Osteocyte (in vitro differentiated cells): ENCODE data around the gene RPP30. TPM values are rescaled to one million over a fixed set of nuclear protein-coding genes. Genes with fewer than 3 reads are reported as not detected.

ENCODE experiments used
- DNase-seq: peaks from one replicate; pipeline ENCODE4 v3.0.0; 2021; ENCODE audit warnings: mixed read lengths; ENCODE audit not compliant: unreplicated experiment; ENCODE audit errors: extremely low spot score
- H3K27ac Mint-ChIP-seq: one replicate; pipeline ENCODE4 v1.8.0; 2021; ENCODE audit warnings: mild to moderate bottlenecking, mixed read lengths; ENCODE audit not compliant: unreplicated experiment
- H3K27me3 Mint-ChIP-seq: one replicate; pipeline ENCODE4 v1.8.0; 2021; ENCODE audit warnings: mixed read lengths; ENCODE audit not compliant: unreplicated experiment
- H3K36me3 Mint-ChIP-seq: one replicate; pipeline ENCODE4 v1.8.0; 2021; ENCODE audit warnings: mixed read lengths; ENCODE audit not compliant: unreplicated experiment
- H3K4me1 Mint-ChIP-seq: one replicate; pipeline ENCODE4 v1.8.0; 2021; ENCODE audit warnings: mixed read lengths; ENCODE audit not compliant: unreplicated experiment
- H3K4me3 Mint-ChIP-seq: one replicate; pipeline ENCODE4 v1.8.0; 2021; ENCODE audit warnings: mild to moderate bottlenecking, moderate library complexity, mixed read lengths; ENCODE audit not compliant: unreplicated experiment
- H3K9me3 Mint-ChIP-seq: one replicate; pipeline ENCODE4 v1.8.0; 2021; ENCODE audit warnings: mixed read lengths; ENCODE audit not compliant: unreplicated experiment
- long read RNA-seq: library from polyadenylated mRNA; unstranded; transcript quantifications from one replicate; pipeline ENCODE4 v2.0.0, GENCODE V29; 2021
- total RNA-seq: library from RNA; stranded (reverse); gene quantifications from 2 replicates; pipeline ENCODE4 v1.2.1, GENCODE V29; 2021
- TF ChIP-seq, protein P1 (sequence below): fragments of 200-600 bp; sonication (generic); IDR thresholded peaks from 2 replicates; pipeline ENCODE4 v1.5.0; 2021; ENCODE audit warnings: antibody characterized with exemption, mild to moderate bottlenecking, moderate library complexity

Gene RPP30
- 31.8 and 32.8 TPM in 2 replicates for total RNA-seq
- long read RNA-seq, transcript RPP30-202 (11 exons, 2,589 nt) = major isoform, 24 of 66 reads
- long read RNA-seq, partial matches to known transcripts = 0 of 66 reads
- long read RNA-seq, other reads (novel, unspliced or antisense) = 42 of 66 reads

DNA sequence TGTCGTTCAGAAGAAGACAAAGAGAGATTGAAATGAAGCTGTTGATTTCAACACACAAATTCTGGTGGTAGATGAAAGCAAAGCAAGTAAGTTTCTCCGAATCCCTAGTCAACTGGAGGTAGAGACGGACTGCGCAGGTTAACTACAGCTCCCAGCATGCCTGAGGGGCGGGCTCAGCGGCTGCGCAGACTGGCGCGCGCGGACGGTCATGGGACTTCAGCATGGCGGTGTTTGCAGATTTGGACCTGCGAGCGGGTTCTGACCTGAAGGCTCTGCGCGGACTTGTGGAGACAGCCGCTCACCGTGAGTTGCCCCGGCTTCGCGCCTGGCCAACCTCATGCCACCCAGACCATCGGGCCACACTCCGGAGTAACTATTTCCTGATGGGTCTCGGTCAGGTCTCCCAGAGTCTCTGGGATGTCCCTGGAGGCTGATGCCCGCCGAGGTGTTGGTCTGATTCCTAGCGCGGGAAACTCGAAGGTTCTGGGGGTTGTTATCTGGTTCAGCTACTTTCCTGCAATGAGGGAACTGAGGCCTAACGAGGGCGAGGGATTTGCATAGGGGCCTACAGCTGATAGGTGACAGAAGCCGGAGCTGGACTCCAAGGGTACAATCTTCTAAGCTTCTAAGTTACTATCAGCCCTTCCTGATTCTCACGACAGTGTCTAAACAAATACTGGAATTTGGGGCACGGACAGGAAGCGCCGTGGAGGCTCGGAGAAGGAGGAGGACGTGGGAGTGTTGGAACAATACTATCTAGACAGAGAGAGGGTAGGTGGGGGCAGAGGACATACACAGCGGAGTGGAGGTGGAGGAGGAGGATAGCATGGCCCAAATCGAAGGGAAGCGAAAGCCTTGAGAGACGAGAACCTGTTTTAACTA lies at the start of gene RPP30:
Gene RPP30 (plus strand): TSS at position 209 of the 882 bp plus-strand sequence. CDS start 13 bp downstream, at position 222.
- H3K9me3 Mint-ChIP-seq = peaks cover 8% of the 10 kb centered on the region
- peaks cover 28% of the 10 kb centered on the region for H3K27me3 Mint-ChIP-seq
- DNase-seq = peak; percentile 91
- H3K4me3 Mint-ChIP-seq = peak within 1 kb of the TSS; percentile 99
- H3K36me3 Mint-ChIP-seq = peaks cover 8% of the 10 kb centered on the region
- peak within 1 kb of the TSS; percentile 89 for H3K27ac Mint-ChIP-seq
- TF ChIP-seq, protein P1, sequence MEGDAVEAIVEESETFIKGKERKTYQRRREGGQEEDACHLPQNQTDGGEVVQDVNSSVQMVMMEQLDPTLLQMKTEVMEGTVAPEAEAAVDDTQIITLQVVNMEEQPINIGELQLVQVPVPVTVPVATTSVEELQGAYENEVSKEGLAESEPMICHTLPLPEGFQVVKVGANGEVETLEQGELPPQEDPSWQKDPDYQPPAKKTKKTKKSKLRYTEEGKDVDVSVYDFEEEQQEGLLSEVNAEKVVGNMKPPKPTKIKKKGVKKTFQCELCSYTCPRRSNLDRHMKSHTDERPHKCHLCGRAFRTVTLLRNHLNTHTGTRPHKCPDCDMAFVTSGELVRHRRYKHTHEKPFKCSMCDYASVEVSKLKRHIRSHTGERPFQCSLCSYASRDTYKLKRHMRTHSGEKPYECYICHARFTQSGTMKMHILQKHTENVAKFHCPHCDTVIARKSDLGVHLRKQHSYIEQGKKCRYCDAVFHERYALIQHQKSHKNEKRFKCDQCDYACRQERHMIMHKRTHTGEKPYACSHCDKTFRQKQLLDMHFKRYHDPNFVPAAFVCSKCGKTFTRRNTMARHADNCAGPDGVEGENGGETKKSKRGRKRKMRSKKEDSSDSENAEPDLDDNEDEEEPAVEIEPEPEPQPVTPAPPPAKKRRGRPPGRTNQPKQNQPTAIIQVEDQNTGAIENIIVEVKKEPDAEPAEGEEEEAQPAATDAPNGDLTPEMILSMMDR = no peak
- H3K4me1 Mint-ChIP-seq = peaks cover 24% of the 10 kb centered on the region

DNA sequence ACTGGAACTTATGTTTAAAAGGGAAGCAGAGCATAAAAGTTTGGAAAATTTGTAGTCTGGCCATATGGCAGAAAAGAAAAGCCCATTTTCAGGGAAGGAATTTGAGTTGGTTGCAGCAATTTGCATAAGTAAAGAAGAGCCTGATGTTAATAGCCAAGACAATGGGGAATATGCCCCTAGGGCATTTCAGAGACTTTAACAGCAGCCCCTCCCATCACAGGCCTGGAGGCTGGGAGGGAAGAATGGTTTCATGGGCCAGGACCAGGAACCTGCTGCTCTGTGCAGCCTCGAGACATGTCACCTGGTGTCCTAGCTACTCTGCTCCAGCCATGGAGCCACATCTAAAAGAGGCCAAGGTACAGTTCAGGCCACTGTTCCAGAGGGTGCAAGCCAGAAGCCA lies 49.3 kb upstream of the RPP30 start:
- Mint-ChIP-seq H3K4me1 (no peaks in the 10 kb centered on the region), H3K36me3 (no peaks in the 10 kb centered on the region), H3K9me3 (peaks cover 8% of the 10 kb centered on the region), H3K27ac (no peak overlapping the region), H3K27me3 (peaks cover 6% of the 10 kb centered on the region), H3K4me3 (no peak overlapping the region)
- peak; percentile 64 for DNase-seq
- TF ChIP-seq, protein P1 = no peak

DNA sequence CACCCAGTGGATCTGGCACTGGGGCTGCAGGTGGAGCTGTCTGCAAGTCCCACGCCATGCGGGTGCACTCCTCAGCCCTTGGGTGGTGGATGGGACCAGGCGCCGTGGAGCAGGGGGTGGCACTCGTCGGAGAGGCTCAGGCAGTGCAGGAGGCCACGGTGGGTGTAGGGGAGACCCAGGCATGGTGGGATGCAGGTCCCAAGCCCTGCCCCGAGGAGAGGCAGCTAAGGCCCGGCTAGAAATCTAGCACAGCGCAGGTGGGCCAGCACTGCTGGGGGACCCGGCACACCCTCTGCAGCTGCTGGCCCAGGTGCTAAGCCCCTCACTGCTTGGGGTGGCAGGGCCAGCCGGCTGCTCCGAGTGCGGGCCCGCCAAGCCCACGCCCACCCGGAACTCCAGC lies 39.7 kb upstream of the RPP30 start:
- Mint-ChIP-seq H3K27ac (no peak overlapping the region), H3K4me3 (no peak overlapping the region), H3K4me1 (no peaks in the 10 kb centered on the region), H3K27me3 (peaks cover 23% of the 10 kb centered on the region), H3K9me3 (no peaks in the 10 kb centered on the region), H3K36me3 (no peaks in the 10 kb centered on the region)
- no peak for DNase-seq
- TF ChIP-seq, protein P1 = no peak

DNA sequence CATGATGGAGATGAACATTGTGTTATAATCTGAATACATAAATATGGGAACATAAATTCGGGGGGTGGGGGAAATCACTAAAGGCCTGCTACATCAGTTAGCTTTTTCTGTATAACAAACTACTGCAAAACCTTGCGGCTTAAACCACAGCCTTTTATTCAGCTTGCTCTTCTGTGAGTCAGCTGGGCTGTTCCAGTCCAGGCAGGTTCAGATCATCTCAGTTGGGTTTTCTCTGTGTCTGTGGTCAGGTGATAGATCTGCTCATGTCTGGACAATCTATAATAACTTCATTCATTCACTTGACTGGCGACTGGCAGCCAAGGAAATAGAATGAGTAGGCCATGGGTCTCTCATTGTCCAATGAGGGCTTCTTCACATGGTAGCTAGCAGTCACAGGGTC lies 37.4 kb upstream of the RPP30 start:
- Mint-ChIP-seq H3K4me3 (no peak overlapping the region), H3K4me1 (no peaks in the 10 kb centered on the region), H3K27me3 (peaks cover 7% of the 10 kb centered on the region), H3K36me3 (no peaks in the 10 kb centered on the region), H3K9me3 (no peaks in the 10 kb centered on the region), H3K27ac (no peak overlapping the region)
- TF ChIP-seq, protein P1 = no peak
- no peak for DNase-seq

DNA sequence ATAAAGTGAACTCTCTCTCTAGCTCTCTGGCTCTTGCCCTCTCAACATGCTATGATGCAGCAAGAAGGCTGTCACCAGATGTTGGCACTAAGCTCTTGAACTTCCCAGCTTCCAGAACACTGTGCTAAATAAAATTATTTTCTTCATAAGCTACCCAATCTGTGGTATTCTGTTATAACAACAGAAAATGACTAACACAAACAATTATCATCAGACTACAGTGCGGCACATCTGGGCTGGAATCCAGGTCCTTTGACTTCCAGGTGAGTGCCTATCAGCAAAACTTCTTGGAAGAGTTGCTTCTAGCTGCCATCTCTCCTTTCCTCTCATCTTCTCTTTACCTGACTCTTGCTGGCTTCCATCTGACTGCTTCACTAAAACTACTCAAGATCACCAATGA lies 34.3 kb upstream of the RPP30 start:
- H3K36me3 Mint-ChIP-seq = no peaks in the 10 kb centered on the region

More for the DNA sequence above, 34.3 kb upstream of the RPP30 start:
- Mint-ChIP-seq H3K4me1 (no peaks in the 10 kb centered on the region), H3K9me3 (no peaks in the 10 kb centered on the region), H3K27me3 (peaks cover 3% of the 10 kb centered on the region), H3K27ac (no peak overlapping the region), H3K4me3 (no peak overlapping the region)
- DNase-seq = no peak
- TF ChIP-seq, protein P1 = no peak
